OCI-LY7 (cell line): ENCODE results near the gene ARHGAP45. TPM values are rescaled to one million over a fixed set of nuclear protein-coding genes. Genes with fewer than 3 reads are reported as not detected.
A peak's percentile ranks its signal among the peaks of the same experiment; 100 is the strongest.

Experiments
- BruUV-seq: library from RNA; stranded (reverse); fragments of 400-500 nt; replicated peaks from 2 replicates; lab custom pipeline; 2021; lab: Mats Ljungman, UMichigan
- CTCF ChIA-PET: fragments of 300-600 bp; sonication (Branson Sonifier 250); formaldehyde crosslinking; loops from one replicate; lab custom pipeline; 2022; ENCODE audit warnings: antibody characterized with exemption; ENCODE audit not compliant: unreplicated experiment; lab: Charles Lee
- POLR2A ChIA-PET: fragments of 300-600 bp; sonication (Branson Sonifier 250); formaldehyde crosslinking; loops from one replicate; lab custom pipeline; 2022; ENCODE audit warnings: antibody characterized with exemption; lab: Charles Lee
- DNase-seq: peaks from one replicate; pipeline ENCODE4 v3.0.0-alpha.2; 2015; ENCODE audit warnings: low spot score
- H2AFZ ChIP-seq: fragments of 200-600 bp; sonication (generic), shearing (Covaris generic); 2 replicates; pipeline ENCODE4 v1.6.1; 2014; ENCODE audit warnings: mild to moderate bottlenecking, antibody characterized with exemption, low read length, moderate library complexity
- H3K27ac ChIP-seq: fragments of 200-600 bp; sonication (generic); 2 replicates; pipeline ENCODE4 v1.5.1; 2014; ENCODE audit warnings: mixed run types, low read depth, mild to moderate bottlenecking, moderate library complexity, low read length, inconsistent platforms; ENCODE audit not compliant: poor library complexity, severe bottlenecking
- H3K36me3 ChIP-seq: fragments of 200-600 bp; sonication (generic); 2 replicates; pipeline ENCODE4 v1.6.1; 2014; ENCODE audit warnings: mild to moderate bottlenecking, antibody characterized with exemption, low read length, moderate library complexity, mixed read lengths; ENCODE audit not compliant: insufficient read depth
- H3K4me1 ChIP-seq: fragments of 200-600 bp; sonication (generic); 2 replicates; pipeline ENCODE4 v1.5.1; 2014; ENCODE audit warnings: mild to moderate bottlenecking, low read length; ENCODE audit not compliant: insufficient read depth, poor library complexity, severe bottlenecking
- H3K4me2 ChIP-seq: fragments of 200-600 bp; sonication (generic); 2 replicates; pipeline ENCODE4 v1.6.1; 2014; ENCODE audit warnings: mild to moderate bottlenecking, low read length
- H3K4me3 ChIP-seq: fragments of 200-600 bp; sonication (generic); 2 replicates; pipeline ENCODE4 v1.5.1; 2014; ENCODE audit warnings: mild to moderate bottlenecking, low read depth, low read length; ENCODE audit not compliant: poor library complexity, severe bottlenecking
- H3K79me2 ChIP-seq: fragments of 200-600 bp; sonication (generic); 2 replicates; pipeline ENCODE4 v1.6.1; 2016; ENCODE audit warnings: low read depth, mild to moderate bottlenecking, low read length, moderate library complexity, mixed read lengths; ENCODE audit not compliant: insufficient read depth
- H3K9me2 ChIP-seq: fragments of 200-600 bp; sonication (generic); 2 replicates; pipeline ENCODE4 v1.6.1; 2016; ENCODE audit warnings: mild to moderate bottlenecking, low read length, mixed read lengths; ENCODE audit not compliant: insufficient read depth
- H3K9me3 ChIP-seq: fragments of 200-600 bp; sonication (generic); 2 replicates; pipeline ENCODE4 v1.6.1; 2014; ENCODE audit warnings: mild to moderate bottlenecking, mixed run types, low read length, mixed read lengths
- H4K20me1 ChIP-seq: fragments of 200-600 bp; sonication (generic); 2 replicates; pipeline ENCODE4 v1.6.1; 2014; ENCODE audit warnings: mild to moderate bottlenecking, antibody characterized with exemption, low read length, moderate library complexity, mixed read lengths; ENCODE audit not compliant: insufficient read depth
- CTCF ChIP-seq: fragments of 200-600 bp; sonication (generic); conservative IDR thresholded peaks from 2 replicates; pipeline ENCODE4 v1.5.1; 2014; ENCODE audit warnings: mild to moderate bottlenecking, antibody characterized with exemption, low read length, moderate library complexity, mixed read lengths
- EZH2phosphoT487 ChIP-seq: fragments of 200-600 bp; sonication (generic); IDR thresholded peaks from 2 replicates; pipeline ENCODE4 v1.6.1; 2018; ENCODE audit warnings: low read depth, borderline replicate concordance, mild to moderate bottlenecking, mixed run types, antibody characterized with exemption, low read length, moderate library complexity, mixed read lengths
- intact Hi-C: fragments of 100-400 bp; cut with micrococcal nuclease; formaldehyde crosslinking; loops from one replicate; pipeline ENCODE4 v1.10.0; 2022; ENCODE audit not compliant: unreplicated experiment
- total RNA-seq, 2 experiments: library from RNA; depleted of rRNA in 1 of 2; stranded (reverse); fragments of >200 nt in 1 of 2; shearing (Covaris generic) in 1 of 2; gene quantifications; 2 replicates each; pipeline ENCODE4 v1.2.3, GENCODE V29; 2014 to 2022

Gene ARHGAP45
- total RNA-seq, 2 experiments from 2014 or later = 135 to 143 TPM

- no TSS peak for BruUV-seq
- H2AFZ ChIP-seq = no peak overlapping the region
- no peaks in the 10 kb centered on the region for H3K4me1 ChIP-seq
- no peaks in the 10 kb centered on the region for H3K79me2 ChIP-seq
- TF ChIP-seq EZH2phosphoT487 = no peak
- TF ChIP-seq CTCF = no peak
- no peaks in the 10 kb centered on the region for H3K9me2 ChIP-seq
- H4K20me1 ChIP-seq = no peaks in the 10 kb centered on the region; the same call in 1 of the 2 replicates
- ChIA-PET POLR2A (no interaction called here), CTCF (no interaction called here)
- no peak overlapping the region for H3K27ac ChIP-seq
- DNase-seq = no peak
- no peaks in the 10 kb centered on the region for H3K9me3 ChIP-seq
- no peak overlapping the region for H3K4me2 ChIP-seq
- H3K4me3 ChIP-seq = no peak overlapping the region
- H3K36me3 ChIP-seq = peaks cover 55% of the 10 kb centered on the region
- intact Hi-C loops = no loop called here
Observed at GRCh38 chr19:1121395-1121794, 54.4 kb downstream of the ARHGAP45 start.

- TF ChIP-seq CTCF (no peak), EZH2phosphoT487 (no peak)
- H3K9me3 ChIP-seq = no peaks in the 10 kb centered on the region
- H3K4me1 ChIP-seq = no peaks in the 10 kb centered on the region
- BruUV-seq = no TSS peak
- H3K36me3 ChIP-seq = peaks cover 55% of the 10 kb centered on the region
- H3K79me2 ChIP-seq = no peaks in the 10 kb centered on the region
- DNase-seq = no peak
- no peaks in the 10 kb centered on the region; the same call in 1 of the 2 replicates for H4K20me1 ChIP-seq
- H3K9me2 ChIP-seq = no peaks in the 10 kb centered on the region
- intact Hi-C loops = no loop called here
- no peak overlapping the region for H3K4me3 ChIP-seq
- CTCF ChIA-PET = interaction anchor here (0.6 kb wide), 1 partner anchor 14 kb away, joined by 6 read pairs; no protein-coding TSS in a partner anchor
- H3K4me2 ChIP-seq = no peak overlapping the region
- H2AFZ ChIP-seq = no peak overlapping the region
- POLR2A ChIA-PET = no interaction called here
- no peak overlapping the region for H3K27ac ChIP-seq
Observed at GRCh38 chr19:1122021-1122971, 55.3 kb downstream of the ARHGAP45 start.

GRCh38 chr19:1122972-1123363, 56.0 kb downstream of the ARHGAP45 start:
- no TSS peak for BruUV-seq
- Histone ChIP-seq H3K36me3 (peaks cover 61% of the 10 kb centered on the region), H3K27ac (no peak overlapping the region), H3K9me2 (no peaks in the 10 kb centered on the region), H3K4me2 (no peak overlapping the region), H2AFZ (no peak overlapping the region), H3K79me2 (no peaks in the 10 kb centered on the region), H4K20me1 (no peaks in the 10 kb centered on the region; the same call in 1 of the 2 replicates), H3K9me3 (no peaks in the 10 kb centered on the region), H3K4me1 (no peaks in the 10 kb centered on the region), H3K4me3 (no peak overlapping the region)
- intact Hi-C loops = no loop called here
- ChIA-PET CTCF (interaction anchor here (0.6 kb wide), 1 partner anchor 13 kb away, joined by 6 read pairs; no protein-coding TSS in a partner anchor), POLR2A (no interaction called here)
- TF ChIP-seq EZH2phosphoT487 (no peak), CTCF (no peak)
- DNase-seq = peak; percentile 71
